HG03575 (cell line): Measurements from ENCODE around the gene SLC2A11.

Source experiments
- ATAC-seq: cut with Tn5 transposase; IDR thresholded peaks from one replicate; pipeline ENCODE4 v1.9.1; 2021; ENCODE audit not compliant: unreplicated experiment, insufficient number of reproducible peaks, low FRiP score; ENCODE audit errors: extremely low read depth

The SLC2A11 gene

DNA sequence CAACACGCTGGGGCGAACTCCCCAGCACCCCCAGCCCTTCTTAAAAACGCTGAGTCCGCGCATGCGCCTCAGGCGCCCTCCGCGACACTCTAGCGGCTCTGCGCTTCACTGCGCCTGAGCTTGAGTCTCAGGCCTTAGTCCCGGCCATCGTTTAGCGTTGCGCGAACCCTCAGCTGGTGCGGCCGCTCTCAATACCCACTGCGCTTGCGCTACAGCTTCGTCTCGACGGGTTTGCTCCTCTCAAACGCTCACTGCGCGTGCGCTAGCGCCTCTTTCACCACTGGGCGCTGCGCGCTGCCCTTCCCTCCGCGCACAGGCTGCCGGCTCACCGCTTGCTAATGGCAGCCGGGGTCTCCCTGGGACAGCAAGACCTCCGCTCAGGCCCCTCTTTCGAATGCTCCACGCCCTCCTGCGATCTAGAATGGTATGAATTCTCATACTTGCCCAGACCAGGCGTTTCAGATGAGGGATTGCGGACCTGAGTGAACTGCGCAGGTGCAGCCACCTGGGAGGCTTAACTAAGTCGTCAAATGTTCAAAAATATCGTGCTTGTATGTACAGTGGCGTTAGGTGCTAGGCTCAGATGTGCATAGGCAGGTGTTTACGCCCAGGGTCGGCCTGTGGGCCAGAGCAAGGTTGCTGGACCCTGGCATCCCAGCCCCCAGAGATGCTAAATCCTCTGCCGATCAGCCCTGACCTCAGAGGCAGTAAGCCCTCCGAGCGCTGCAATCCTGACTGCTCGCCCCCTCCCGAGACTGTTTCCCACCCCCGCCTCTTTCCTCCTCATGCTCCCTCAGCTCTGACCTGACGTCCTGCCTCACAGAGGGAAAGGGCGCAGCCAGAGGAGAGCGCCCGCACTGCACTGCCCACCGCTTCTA lies at the start of gene SLC2A11:
SLC2A11 (plus strand) TSS at position 270 of the 878 bp plus-strand sequence; CDS start at position 395, 125 bp downstream.
- ATAC-seq: no peak

- no peak for ATAC-seq
Observed at GRCh38 chr22:23812378-23812777, 45.3 kb upstream of the SLC2A11 start.

GRCh38 chr22:23815541-23816155 lies 42.0 kb upstream of the SLC2A11 start:
- no peak for ATAC-seq

GRCh38 chr22:23816156-23816976 lies 41.3 kb upstream of the SLC2A11 start:
- no peak for ATAC-seq

DNA sequence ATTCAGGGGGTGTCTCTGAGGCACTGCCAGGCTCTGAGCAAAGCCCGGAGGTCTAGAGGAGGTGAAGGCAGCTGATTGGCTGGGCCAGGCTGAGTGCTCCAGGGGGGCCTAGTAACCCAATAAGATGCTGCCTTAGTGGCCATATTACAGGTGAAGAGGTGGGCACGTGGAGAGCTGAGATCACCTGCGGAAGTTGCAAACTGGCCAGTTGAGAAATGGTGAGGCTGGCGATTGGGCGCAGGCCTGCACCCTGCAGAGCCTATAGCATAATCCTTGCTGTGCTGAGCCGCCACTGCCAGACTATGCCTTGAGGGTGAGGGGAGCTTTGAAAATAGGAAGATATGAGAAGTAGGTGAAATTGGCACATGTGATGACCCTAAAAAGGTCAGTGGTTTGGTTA lies 40.5 kb upstream of the SLC2A11 start:
- ATAC-seq: no peak

DNA sequence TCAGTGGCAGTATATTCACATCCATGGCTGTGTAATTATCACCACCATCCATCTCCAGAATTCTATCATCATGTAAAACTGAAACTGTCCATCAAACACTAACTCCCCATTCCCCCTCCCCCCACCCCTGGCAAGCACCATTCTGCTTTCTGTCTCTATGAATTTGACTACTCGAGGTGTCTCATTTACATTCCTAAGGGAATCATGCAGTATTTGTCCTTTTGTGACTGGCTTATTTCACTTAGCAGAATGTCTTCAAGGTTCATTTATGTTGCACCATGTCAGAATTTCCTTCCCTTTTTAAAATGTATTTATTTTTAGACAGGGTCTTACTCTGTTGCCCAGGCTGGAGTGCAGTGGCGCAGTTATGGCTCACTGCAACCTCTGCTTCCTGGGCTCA lies 39.1 kb upstream of the SLC2A11 start:
- ATAC-seq: no peak

DNA sequence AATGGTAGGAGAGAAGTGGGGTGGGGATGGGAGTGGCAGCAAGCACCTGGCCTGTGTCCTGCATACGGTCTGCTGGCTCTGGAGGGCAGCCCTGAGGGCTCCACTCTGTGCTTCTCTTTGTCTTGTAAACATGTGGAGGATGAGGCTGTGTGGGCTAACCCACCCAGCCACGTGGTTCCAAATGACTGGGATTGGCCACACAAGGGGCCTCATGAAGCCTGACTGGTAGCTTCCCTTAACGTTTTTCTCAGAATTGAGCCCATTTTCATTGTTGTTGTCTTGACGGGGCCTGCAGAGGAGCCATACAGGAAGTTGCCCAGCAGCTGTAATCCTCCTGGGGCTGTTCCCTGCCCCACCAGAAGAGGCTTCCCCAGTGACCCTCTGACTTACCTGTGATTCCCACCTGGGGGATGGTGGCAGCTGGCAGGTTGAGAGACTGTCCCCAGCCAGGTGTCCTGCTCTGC lies 36.9 kb upstream of the SLC2A11 start:
- ATAC-seq: no peak

GRCh38 chr22:23822101-23822671 lies 35.5 kb upstream of the SLC2A11 start:
- no peak for ATAC-seq

DNA sequence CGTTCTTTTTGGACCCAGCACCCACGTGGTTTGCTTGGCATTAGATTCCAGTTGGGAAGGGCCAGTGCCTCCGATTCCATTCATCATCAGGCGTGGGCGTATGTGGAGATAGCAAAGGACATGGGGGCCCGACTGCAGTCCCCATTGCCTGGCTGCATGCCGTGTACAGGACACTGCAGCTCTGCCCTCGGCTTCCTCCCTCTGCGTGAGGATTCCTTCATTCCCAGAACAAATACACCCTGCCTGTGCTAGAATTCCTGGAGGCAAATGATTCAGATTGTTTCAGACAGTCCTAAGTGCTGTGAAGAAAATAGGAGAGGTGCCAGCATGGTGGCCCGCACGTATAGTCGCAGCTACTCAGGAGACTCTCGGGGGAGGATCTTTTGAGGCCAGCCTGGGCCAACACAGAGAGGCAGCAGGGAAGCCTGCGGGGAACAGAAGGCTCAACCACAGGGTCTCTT lies 34.3 kb upstream of the SLC2A11 start:
- no peak for ATAC-seq

GRCh38 chr22:23824476-23825245 lies 33.0 kb upstream of the SLC2A11 start:
- ATAC-seq: no peak

DNA sequence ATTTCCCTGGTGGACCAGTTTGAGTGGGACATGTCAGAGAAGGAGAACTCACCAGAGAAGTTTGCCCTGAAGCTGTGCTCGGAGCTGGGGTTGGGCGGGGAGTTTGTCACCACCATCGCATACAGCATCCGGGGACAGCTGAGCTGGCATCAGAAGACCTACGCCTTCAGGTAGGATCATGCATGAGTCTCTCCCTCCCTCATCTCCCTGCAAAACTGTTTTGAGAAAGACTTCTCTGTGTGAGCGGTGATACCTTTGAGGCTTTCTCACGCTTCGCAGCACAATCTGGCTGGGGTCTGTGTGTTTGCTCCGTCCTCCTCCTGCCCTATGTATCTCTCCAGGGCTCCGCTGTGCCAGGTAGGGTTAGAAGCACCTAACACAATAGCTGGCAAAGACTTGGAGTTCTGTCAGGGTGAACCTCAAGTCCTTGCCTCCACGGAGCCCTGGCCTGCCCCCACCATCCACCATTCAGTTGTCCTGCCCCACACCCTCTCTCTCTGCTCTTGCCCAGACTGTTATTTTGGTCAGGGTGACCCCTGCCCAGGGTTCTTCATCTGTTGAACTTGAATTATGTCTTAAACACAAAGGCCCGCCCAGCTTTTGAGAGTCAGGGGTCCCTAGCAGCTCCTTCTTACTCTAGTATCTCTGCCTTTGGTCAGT lies 32.3 kb upstream of the SLC2A11 start:
- no peak for ATAC-seq

DNA sequence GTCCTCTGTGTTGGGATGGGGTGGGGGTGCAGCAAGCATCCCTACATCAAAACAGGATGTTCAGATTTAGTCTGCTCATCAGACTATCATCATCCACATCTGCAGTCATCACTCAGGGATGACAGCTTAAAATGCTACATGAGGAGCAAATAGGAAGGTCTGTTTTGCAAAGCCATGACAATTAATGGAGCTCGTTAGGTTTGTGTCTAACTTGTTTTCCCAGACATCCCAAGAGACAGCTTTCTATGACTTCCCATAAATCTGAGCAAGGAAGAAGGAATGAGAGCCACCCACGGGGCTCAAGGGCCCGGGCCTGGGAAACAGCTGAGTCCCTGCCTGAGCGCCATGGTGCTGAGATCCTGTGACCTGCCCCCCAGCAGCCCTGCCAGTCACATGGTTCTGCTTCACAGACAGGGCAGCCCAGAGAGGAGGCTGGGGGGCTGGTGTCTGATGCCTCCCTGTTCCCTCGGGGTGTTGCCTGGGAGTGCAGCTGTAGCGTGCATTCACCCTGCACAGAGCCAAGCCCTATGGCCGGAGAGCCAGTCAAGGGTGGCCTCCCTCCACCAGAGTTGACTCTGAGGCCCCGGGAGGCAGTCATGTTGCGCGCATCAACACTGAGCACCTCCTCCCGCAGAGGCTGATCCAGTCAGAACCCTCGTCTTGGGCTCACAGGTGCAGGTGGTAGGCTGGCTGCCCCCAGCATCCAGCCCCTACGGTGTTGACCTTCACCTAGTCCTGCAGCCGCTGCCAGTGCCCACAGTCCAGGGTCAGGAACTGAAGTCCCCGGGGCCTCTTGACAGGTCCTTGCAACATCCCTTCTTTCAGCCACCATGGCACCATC lies 30.9 kb upstream of the SLC2A11 start:
- ATAC-seq: no peak

- ATAC-seq: no peak
Observed at GRCh38 chr22:23827351-23827995, 30.2 kb upstream of the SLC2A11 start.

DNA sequence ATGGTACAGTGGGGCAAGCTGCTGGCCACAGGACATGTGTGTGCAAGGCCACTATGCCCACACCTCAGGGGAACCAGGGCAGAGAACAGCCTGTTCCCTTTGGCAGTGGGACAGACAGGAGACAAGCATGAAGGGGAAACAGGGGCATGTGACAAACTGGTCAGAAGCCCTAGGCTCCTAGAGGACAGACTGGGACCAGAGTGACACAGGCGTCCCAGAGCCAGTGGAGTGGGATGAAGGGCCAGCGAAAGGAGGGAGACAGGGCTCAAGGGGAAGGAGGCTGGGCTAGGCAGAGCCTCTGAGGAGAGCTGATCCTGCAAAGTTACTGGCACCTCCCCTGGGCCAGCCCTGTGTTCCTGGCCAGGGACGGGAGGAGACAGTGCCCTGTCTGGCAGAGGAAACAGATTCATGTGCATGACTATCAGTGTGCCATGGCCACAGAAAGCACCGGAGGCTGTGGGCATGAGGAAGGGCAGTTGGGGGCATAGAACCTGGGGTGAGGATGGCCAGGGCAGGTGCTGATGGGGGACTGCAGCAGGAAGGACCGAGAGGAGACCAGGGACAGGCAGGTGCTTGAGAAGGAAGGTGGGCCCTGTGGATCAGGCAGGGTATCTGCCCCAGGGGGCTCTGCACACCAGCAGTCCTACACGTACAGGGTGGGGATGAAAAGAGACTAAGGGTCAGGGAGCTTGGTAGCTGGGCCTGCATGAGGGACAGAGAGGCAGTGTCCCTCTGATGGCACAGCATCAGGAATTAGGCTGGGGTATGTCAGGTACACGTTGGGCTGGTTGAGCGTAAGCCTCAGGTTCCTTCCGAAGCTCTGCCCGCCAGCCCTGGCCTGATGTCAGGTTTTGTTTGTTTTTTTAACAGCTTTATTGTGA lies 28.6 kb upstream of the SLC2A11 start:
- ATAC-seq: no peak

- no peak for ATAC-seq
Observed at GRCh38 chr22:23829845-23830372, 27.8 kb upstream of the SLC2A11 start.

DNA sequence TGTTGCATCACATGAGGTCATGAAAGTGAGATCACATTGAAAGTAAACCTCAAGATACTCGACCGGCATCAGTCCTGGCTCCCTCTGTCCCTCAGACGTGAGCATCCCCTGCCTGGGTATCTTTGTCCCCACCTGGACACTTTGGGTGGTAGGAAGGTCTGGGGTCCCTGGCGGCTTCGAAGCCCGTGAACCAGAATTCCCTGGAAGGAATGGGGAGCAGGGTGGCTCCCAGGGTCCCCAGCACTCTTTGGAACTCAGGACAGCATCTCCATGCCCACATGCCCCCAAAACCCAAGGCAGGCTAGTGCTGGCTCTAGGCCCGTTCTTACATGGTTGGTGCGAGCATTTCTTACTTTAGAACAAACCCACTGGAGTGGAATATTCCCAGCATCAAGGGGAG lies 26.4 kb upstream of the SLC2A11 start:
- no peak for ATAC-seq
